ENCODE data around the gene HSD11B1L. TPM values are rescaled to one million over a fixed set of nuclear protein-coding genes. Genes with fewer than 3 reads are reported as not detected.
"Not testable (repeated sequence)": the region's sequence is repeated elsewhere in the genome, so short reads cannot be mapped to it uniquely, and the experiment has no call there.

Gene HSD11B1L
- total RNA-seq, 1 donor from 2014 or later, result 14.9 TPM

DNA sequence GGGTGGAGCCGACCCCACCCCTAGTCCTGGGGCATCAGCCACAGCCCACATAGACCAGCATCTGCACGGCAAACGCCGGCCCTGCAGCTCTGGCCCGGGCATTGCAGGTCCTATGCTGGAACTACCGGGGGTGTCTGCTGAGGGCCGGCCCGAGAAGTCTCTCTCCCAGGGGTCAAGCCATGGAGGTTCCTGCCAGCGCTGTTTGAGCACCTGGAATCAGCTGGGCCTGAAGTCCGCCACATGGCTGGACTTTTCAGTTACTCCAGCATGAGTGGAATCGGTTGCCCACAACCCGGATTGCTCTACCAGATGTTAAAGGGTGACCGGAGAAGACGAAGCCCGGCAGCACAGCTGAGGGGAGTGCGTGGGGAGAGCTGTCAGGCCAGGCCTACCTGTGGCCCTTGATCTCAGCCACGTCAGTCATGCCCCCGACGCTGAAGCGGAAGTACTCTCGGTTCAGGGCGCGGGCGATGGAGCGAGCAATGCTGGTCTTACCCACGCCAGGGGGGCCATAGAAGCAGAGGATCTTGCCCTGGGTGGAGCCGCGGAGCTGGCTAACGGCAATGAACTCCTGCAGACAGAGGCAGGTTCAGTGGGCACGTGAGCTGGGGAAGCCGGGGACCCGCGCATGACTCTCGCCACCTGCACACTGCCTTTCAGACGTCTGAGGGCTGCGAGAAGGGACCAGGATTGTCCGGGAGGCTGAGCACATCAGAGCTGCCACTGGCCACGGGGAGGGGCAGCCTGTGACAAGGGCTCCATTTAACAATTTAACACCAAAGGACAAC, 18.0 kb downstream of the HSD11B1L start:
- DNase-seq (ENCODE audit: low spot score), result no peak

- no peak for DNase-seq (ENCODE audit: low spot score)
Observed at GRCh38 chr19:5700455-5701092, 19.7 kb downstream of the HSD11B1L start.

- not testable (repeated sequence) for DNase-seq (ENCODE audit: low spot score)
Observed at GRCh38 chr19:5702053-5702410, 21.2 kb downstream of the HSD11B1L start.

DNA sequence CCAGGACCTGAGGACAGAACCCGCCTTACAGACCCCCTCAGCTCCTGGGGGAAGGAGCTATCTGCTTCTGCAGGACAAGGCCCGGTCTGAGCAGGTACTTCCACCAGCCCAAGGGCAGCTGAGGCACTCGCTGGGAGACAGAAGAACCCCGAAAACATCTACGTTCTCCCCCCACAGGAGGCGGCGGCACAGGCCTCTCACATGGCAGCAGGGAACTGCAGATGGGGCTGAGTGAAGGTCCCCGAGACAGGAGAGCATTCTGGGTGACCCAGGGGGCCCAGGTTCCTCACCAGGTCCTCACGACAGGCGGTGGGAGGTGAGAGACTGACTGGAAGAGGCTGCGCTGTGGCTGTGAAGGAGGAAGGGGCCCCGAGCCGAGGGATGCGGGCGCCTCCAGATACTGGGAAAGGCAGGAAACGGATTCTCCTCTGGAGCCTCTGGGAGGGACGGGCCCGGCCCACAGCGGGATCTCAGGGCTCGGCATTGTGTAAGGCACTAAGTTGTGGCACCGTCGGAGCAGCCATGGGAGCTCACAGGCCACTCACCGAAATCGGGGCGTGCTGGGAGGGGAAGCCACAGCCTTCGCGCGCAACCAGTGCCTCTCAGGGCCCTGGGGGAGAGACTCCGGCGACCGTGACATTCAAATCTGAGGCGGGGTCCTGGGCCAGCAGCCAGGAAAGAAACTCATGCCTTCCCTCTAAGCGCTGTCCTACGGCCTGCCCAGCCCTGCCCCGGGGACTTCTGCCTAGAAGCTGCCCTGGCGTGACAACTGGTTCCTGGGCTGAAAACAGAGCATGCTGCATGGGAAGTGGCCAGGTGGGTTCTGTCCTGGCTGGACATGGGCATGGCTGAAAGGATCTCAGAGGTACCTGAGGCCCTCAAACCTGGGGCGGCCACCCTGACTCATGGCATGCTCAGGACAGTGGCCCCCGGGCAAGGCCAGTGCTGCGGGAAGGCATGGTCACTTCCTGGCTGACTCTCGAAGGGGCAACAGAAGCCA, 23.3 kb downstream of the HSD11B1L start:
- no peak for DNase-seq (ENCODE audit: low spot score)

DNA sequence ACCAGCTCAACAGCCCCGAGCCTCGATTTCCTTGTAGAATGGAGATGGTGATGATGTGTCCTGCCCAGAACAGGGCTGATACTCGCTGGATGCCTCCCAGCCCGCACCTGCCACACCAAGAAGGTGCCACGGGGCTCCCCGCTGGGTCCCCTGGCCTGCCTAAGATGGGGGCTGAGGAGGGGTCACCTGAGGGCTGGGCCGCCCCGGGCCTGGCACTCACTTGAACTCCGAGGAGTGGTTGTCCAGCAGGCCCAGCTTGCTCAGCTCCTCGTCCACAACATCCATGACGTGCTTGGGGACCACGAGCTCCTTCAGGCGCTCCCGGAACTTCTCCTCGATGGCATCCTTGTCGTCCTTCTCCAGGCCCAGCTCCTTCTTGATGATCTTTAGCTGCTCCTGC, 24.7 kb downstream of the HSD11B1L start:
- DNase-seq (ENCODE audit: low spot score), result no peak

- no peak for DNase-seq (ENCODE audit: low spot score)
Observed at GRCh38 chr19:5706876-5707573, 26.2 kb downstream of the HSD11B1L start.

DNA sequence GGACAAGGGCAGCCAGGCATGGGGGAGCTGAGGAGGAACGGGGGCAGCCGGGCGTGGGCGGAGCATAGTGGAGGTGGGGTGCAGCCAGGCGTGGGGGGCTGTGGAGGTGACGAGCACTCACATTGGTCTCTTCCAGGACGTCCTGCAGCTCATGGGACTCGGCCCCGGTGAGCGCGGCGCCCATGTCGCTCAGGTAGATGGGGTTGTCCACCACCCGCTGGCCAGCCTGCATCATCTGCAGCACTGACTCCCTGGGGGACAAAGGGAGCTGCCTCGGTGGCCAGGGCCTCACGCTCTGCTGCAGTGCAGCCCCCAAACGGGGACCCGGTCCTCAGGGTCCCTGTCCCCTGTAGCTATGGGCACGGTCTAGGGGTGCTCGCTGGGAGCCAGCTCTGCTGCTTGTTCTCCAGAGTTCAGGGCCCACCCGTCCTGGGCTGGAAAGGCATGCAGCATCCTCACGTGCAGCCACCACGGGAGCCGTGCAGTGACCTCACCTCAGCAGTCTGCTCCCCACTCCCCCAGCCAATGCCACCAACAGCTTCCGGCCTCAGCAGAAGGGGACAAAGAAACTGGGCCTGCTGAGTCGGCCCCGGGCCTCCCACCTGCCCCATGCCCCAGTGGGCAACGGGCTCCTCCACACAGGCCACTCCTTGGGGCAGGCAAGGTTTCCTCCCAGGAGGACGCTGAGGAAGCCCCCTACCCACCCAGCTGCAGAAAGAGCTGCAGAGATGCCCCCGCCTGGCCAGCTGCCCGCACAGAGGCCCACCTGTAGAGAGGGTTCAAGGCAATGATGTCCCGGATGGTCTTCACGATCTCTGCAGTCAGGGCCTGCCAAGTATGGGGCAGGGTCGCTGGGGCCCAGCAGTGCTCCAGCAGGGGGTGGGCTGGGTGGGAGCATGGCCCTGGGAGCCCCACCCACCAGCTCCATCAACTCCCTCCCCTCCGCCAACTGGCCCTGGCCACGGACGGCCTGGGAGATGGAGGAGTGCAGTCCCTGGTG, 27.0 kb downstream of the HSD11B1L start:
- DNase-seq (ENCODE audit: low spot score), result no peak

GRCh38 chr19:5711025-5711424, 30.2 kb downstream of the HSD11B1L start:
- DNase-seq (ENCODE audit: low spot score), result no peak

- DNase-seq (ENCODE audit: low spot score), result no peak
Observed at GRCh38 chr19:5711713-5712161, 30.9 kb downstream of the HSD11B1L start.

- no peak for DNase-seq (ENCODE audit: low spot score)
Observed at GRCh38 chr19:5713228-5713627, 32.4 kb downstream of the HSD11B1L start.

- DNase-seq (ENCODE audit: low spot score), result no peak
Observed at GRCh38 chr19:5714816-5715215, 34.0 kb downstream of the HSD11B1L start.

- no peak for DNase-seq (ENCODE audit: low spot score)
Observed at GRCh38 chr19:5717215-5717935, 36.5 kb downstream of the HSD11B1L start.

- no peak for DNase-seq (ENCODE audit: low spot score)
Observed at GRCh38 chr19:5718037-5718578, 37.3 kb downstream of the HSD11B1L start.

DNA sequence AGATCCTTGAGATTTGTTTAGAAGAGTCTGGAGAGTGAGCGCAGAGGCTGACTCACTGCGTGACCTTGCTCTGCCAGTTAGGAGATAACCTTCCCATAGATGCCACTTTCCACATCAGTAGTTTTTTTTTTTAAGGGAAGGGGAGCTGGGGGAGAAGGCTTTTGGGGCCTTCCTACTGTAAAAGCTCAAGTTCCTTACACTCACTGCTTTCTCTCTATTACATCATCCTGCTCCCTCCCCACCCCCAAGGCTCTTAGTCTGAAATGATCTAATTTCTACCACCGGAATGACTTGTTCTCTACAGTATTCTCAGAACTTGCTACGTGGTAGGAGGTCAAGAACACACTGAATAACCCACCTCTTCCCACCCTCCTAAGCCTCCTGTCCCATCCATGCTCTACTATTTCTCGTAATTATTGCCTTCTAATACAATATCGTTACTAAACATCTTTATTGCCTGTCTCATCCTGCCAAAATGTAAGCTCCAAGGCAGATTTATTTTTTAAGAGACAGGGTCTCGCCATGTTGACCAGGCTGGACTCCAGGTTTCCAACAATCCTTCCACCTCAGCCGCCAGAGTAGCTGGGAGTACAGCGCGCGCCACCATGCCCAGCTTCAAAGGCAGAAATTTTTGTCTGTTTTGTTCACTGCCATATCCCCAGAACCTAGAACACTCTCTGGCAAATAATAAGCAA, 37.9 kb downstream of the HSD11B1L start:
- peak; percentile 24 for DNase-seq (ENCODE audit: low spot score)

DNA sequence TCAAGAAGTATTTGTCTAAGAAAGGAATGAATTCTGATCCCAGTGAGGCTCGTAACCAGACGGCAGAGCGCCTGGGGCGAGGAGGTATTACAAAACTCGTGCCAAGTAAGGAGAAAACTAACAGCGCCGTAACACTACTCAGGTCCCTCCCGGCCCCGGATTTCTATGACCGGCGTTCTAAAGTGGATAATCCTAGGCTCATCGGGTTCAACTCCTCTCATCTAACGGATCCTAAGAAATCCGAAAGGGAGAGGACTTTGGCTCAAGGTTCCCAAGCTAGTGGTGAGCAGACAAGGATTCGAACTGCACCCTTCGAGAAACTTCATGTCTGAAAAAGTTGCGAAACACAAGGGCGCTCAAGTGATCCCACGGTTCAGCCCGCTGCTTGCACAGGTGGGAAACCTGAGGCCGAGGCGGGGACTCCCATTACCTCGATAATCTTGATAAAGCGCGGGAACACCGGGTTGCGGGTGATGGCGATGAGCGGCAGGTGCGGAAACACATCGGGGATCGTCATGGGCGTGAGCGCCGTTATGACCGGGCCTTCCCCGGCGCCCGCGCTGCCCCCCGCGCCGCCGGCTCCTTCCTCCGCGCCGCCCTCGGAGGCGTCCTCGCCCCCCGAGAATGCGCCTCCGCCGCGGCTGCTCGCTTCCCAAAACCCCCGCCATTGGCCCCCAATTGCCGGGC, 38.6 kb downstream of the HSD11B1L start:
- DNase-seq (ENCODE audit: low spot score), result peak; percentile 19

DNA sequence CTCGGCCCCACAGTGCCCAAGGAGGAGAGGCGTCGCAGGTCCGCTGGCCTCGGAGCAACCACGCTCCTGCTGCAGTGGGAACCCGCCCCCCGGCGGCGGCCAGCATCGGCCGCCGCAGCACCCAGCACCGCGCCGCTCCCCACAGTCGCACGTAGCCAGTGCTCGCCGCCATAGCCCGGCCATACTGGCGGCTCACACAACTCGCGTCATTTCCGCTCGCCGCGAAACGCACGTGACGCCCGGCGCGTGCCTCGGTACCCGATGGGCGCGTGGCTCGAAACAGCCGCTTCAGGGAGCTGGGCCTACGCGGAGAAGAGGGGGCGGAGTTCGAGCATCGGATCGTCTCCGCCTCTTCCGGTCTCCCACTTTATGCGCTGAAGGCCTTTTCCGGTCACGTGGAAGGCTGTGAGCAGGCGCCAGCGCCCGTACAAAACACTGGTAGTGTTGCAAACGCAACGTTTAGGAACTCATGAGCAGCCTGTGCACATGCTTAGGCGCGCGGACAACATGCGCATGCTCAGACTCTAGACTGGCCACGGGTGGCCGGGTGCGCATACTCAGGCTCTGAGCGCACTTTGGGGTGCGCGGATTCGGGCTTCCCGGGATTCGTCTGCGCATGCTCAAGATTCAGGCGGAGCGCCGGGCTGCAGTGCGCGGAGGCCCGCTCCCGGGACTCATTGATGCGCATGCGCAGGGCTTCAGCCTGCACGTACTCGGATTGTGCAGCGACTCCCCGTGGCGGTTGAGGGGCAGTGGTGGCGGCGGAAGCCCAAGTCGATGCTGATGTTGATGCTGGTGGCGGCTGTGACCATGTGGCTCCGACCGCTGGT, 39.3 kb downstream of the HSD11B1L start, which contains the start of the genes CATSPERD and LONP1:
TSS of gene CATSPERD (plus strand) at position 677 of the 830 bp plus-strand sequence. CDS start at position 778, 101 bp downstream.
TSS of gene LONP1 (minus strand) at position 186 of the 830 bp plus-strand sequence. CDS start at position 172, 14 bp downstream.
- peak; percentile 100 for DNase-seq (ENCODE audit: low spot score)
